ENCODE measurements around the gene PSORS1C1. TPM values are rescaled to one million over a fixed set of nuclear protein-coding genes. Genes with fewer than 3 reads are reported as not detected.
A peak's percentile ranks its signal among the peaks of the same experiment; 100 is the strongest.

The PSORS1C1 gene
- total RNA-seq, 1 donor from 2014 or later: not detected

DNA sequence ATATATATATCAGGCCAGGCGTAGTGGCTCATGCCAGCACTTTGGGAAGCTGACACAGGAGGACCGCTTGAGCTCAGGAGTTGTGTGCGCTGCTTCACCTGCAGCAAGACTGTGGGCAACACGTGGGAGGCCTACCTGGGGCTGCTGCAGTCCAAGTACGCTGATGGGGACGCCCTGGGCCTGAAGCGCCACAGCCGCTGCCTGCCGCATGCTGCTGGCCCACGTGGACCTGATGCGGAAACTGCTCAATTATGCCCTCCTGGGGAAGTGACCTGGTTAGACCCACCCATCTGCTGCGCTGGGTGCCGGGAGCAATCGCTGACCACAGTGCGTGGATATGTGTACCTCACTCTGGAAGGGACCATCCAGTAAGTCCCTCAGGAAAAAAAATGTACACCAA is 26.0 kb downstream of the PSORS1C1 start:
- no peak overlapping the region for H3K4me3 Mint-ChIP-seq (ENCODE audit: low read depth)
- no peak overlapping the region for H3K27ac Mint-ChIP-seq
- intact Hi-C loops (cut with micrococcal nuclease): no loop called here
- H3K36me3 Mint-ChIP-seq (ENCODE audit: low read depth): peaks cover 9% of the 10 kb centered on the region
- H3K27me3 Mint-ChIP-seq (ENCODE audit: low read depth): peaks cover 2% of the 10 kb centered on the region
- no peaks in the 10 kb centered on the region for H3K9me3 Mint-ChIP-seq
- peaks cover 3% of the 10 kb centered on the region for H3K4me1 Mint-ChIP-seq (ENCODE audit: low read depth)
- DNase-seq (ENCODE audit: low spot score): no peak

GRCh38 chr6:31142361-31142761 is 27.8 kb downstream of the PSORS1C1 start:
- DNase-seq (ENCODE audit: low spot score): no peak
- intact Hi-C loops (cut with micrococcal nuclease): no loop called here
- no peak overlapping the region for H3K4me3 Mint-ChIP-seq (ENCODE audit: low read depth)
- H3K36me3 Mint-ChIP-seq (ENCODE audit: low read depth): peaks cover 12% of the 10 kb centered on the region
- H3K4me1 Mint-ChIP-seq (ENCODE audit: low read depth): peaks cover 3% of the 10 kb centered on the region
- no peaks in the 10 kb centered on the region for H3K9me3 Mint-ChIP-seq
- peaks cover 2% of the 10 kb centered on the region for H3K27me3 Mint-ChIP-seq (ENCODE audit: low read depth)
- H3K27ac Mint-ChIP-seq: no peak overlapping the region

GRCh38 chr6:31143148-31143547 is 28.5 kb downstream of the PSORS1C1 start:
- no peaks in the 10 kb centered on the region for H3K9me3 Mint-ChIP-seq

GRCh38 chr6:31144296-31144969 is 29.8 kb downstream of the PSORS1C1 start:
- intact Hi-C loops (cut with micrococcal nuclease): no loop called here
- Mint-ChIP-seq H3K9me3 (no peaks in the 10 kb centered on the region), H3K4me3 (ENCODE audit: low read depth) (no peak overlapping the region), H3K27ac (no peak overlapping the region), H3K27me3 (ENCODE audit: low read depth) (no peaks in the 10 kb centered on the region), H3K4me1 (ENCODE audit: low read depth) (no peaks in the 10 kb centered on the region), H3K36me3 (ENCODE audit: low read depth) (peaks cover 12% of the 10 kb centered on the region)
- no peak for DNase-seq (ENCODE audit: low spot score)

More at GRCh38 chr6:31143148-31143547, 28.5 kb downstream of the PSORS1C1 start:
- intact Hi-C loops (cut with micrococcal nuclease): no loop called here
- Mint-ChIP-seq H3K4me3 (ENCODE audit: low read depth) (no peak overlapping the region), H3K4me1 (ENCODE audit: low read depth) (no peaks in the 10 kb centered on the region), H3K27me3 (ENCODE audit: low read depth) (no peaks in the 10 kb centered on the region), H3K36me3 (ENCODE audit: low read depth) (peaks cover 12% of the 10 kb centered on the region), H3K27ac (no peak overlapping the region)
- DNase-seq (ENCODE audit: low spot score): no peak

DNA sequence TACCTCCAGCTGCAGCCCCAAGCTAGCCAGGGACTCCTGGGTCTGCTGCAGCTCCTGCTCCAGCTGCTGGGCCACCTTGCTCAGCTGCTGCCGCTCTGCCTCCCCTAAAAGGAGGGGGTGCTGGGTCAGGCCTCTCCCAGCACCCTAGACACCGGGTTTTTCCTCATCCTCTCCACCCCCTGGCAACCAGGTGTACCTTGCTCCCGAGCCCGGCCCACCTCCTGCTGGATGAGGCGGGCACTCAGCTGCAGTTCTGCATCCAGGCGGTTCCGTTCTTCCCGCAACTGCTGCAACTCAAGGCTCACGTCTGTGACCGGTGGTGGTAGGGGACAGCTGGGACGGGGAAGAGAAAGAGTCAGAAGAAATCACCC is 30.4 kb downstream of the PSORS1C1 start:
- Mint-ChIP-seq H3K27ac (no peak overlapping the region), H3K4me1 (ENCODE audit: low read depth) (no peaks in the 10 kb centered on the region), H3K9me3 (no peaks in the 10 kb centered on the region), H3K36me3 (ENCODE audit: low read depth) (peaks cover 15% of the 10 kb centered on the region), H3K4me3 (ENCODE audit: low read depth) (no peak overlapping the region), H3K27me3 (ENCODE audit: low read depth) (no peaks in the 10 kb centered on the region)
- no peak for DNase-seq (ENCODE audit: low spot score)
- intact Hi-C loops (cut with micrococcal nuclease): no loop called here

GRCh38 chr6:31145386-31145785 is 30.8 kb downstream of the PSORS1C1 start:
- intact Hi-C loops (cut with micrococcal nuclease): no loop called here
- no peak overlapping the region for H3K4me3 Mint-ChIP-seq (ENCODE audit: low read depth)
- no peaks in the 10 kb centered on the region for H3K4me1 Mint-ChIP-seq (ENCODE audit: low read depth)
- no peaks in the 10 kb centered on the region for H3K27me3 Mint-ChIP-seq (ENCODE audit: low read depth)
- no peaks in the 10 kb centered on the region for H3K9me3 Mint-ChIP-seq
- DNase-seq (ENCODE audit: low spot score): no peak
- H3K27ac Mint-ChIP-seq: no peak overlapping the region
- H3K36me3 Mint-ChIP-seq (ENCODE audit: low read depth): peaks cover 17% of the 10 kb centered on the region

DNA sequence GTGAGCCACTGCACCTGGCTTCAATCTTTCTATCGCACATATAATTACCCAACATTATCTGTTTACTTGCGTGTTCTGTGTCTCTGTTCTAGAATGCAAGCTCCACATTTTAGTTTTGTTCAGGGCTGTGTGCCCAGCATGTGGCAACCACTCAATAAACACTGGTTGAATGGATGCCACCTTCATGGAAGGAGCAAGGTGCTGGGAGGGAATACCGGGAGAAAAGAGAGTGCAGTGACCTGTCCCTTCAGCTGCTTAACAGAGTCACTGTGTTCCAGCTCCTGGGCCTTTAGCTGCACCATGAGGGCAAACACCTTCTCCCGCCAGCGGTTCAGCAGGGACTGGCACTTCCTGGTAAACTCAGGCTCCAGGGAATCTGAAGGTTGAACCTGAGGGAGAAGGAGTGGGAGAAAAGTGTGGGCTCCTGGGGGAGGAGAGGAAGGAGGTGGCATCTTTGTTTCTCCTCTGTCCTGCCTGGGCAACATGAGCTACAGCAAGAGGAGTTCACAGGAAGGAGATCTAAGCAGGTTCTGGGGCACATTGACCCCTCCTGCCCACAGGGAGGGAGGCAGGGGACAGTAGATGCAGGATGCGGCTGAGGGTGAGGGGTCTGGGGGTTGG is 35.3 kb downstream of the PSORS1C1 start:
- no peaks in the 10 kb centered on the region for H3K4me1 Mint-ChIP-seq (ENCODE audit: low read depth)
- no peak overlapping the region for H3K4me3 Mint-ChIP-seq (ENCODE audit: low read depth)
- no peaks in the 10 kb centered on the region for H3K9me3 Mint-ChIP-seq
- H3K27ac Mint-ChIP-seq: no peak overlapping the region
- no peak for DNase-seq (ENCODE audit: low spot score)
- peaks cover 26% of the 10 kb centered on the region for H3K36me3 Mint-ChIP-seq (ENCODE audit: low read depth)
- intact Hi-C loops (cut with micrococcal nuclease): no loop called here
- H3K27me3 Mint-ChIP-seq (ENCODE audit: low read depth): no peaks in the 10 kb centered on the region

GRCh38 chr6:31152781-31153180 is 38.2 kb downstream of the PSORS1C1 start:
- no peak overlapping the region for H3K27ac Mint-ChIP-seq
- H3K9me3 Mint-ChIP-seq: no peaks in the 10 kb centered on the region
- H3K4me3 Mint-ChIP-seq (ENCODE audit: low read depth): no peak overlapping the region
- DNase-seq (ENCODE audit: low spot score): no peak
- H3K27me3 Mint-ChIP-seq (ENCODE audit: low read depth): no peaks in the 10 kb centered on the region
- peaks cover 32% of the 10 kb centered on the region for H3K36me3 Mint-ChIP-seq (ENCODE audit: low read depth)
- peaks cover 14% of the 10 kb centered on the region for H3K4me1 Mint-ChIP-seq (ENCODE audit: low read depth)
- intact Hi-C loops (cut with micrococcal nuclease): no loop called here

DNA sequence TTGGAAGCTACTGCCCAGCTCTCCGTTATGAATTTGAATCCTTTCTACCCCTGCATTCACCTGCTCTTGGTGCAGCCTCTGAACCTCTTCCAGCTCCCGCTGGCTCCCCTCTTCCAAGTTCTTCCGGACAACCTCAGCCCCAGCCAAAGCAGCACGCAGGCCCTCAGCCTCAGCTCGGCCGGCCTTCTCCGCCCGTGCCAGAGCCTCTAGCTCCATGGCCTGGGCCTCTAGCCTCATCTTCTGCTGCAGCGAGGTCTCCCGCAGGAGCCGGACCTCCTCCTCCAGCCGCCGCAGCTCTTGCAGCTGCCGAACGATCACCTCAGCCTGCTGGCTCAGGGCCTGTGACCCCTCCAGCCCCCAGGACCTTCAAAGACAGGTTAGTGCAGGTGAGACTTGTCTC is 39.8 kb downstream of the PSORS1C1 start:
- Mint-ChIP-seq H3K27me3 (ENCODE audit: low read depth) (no peaks in the 10 kb centered on the region), H3K4me3 (ENCODE audit: low read depth) (no peak overlapping the region), H3K9me3 (no peaks in the 10 kb centered on the region), H3K27ac (no peak overlapping the region), H3K4me1 (ENCODE audit: low read depth) (peaks cover 14% of the 10 kb centered on the region), H3K36me3 (ENCODE audit: low read depth) (peaks cover 46% of the 10 kb centered on the region)
- no peak for DNase-seq (ENCODE audit: low spot score)
- intact Hi-C loops (cut with micrococcal nuclease): no loop called here

- H3K27me3 Mint-ChIP-seq (ENCODE audit: low read depth): no peaks in the 10 kb centered on the region
- H3K4me1 Mint-ChIP-seq (ENCODE audit: low read depth): peaks cover 24% of the 10 kb centered on the region
- DNase-seq (ENCODE audit: low spot score): no peak
- H3K36me3 Mint-ChIP-seq (ENCODE audit: low read depth): peaks cover 48% of the 10 kb centered on the region
- intact Hi-C loops (cut with micrococcal nuclease): no loop called here
- H3K27ac Mint-ChIP-seq: no peak overlapping the region
- no peaks in the 10 kb centered on the region for H3K9me3 Mint-ChIP-seq
- peak overlapping the region; percentile 92 for H3K4me3 Mint-ChIP-seq (ENCODE audit: low read depth)
These were observed 42.0 kb downstream of the PSORS1C1 start for GRCh38 chr6:31156641-31157040.

DNA sequence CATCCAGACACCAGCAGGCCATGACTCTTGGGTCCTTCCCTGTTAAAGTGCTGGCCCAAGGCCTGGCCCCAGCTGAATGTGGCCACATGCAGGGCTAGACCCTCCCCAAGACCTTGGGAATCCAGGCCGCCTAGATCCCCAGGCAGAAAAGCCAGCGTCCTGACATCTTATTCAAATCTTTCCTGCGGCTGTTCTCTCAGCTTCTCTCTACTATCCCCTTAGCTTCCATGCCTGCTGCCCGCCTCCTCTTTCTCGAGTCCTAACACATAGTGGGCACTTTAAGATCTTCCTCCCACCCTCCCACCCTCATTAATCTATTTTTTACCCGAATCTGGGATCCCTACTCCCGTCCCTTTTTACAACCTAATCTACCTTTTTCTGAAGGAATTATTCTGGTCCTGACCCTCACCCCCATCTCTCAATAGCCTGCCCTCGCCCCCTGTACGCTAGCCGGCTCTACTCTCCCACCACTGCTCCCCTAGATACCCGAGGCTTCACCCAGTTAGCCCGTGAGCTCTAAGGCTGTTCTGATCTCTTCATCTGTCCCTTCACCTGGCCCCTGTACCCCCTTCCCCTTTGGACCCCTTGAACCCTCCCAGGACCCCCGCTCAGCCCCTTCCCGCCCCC is 43.0 kb downstream of the PSORS1C1 start, which contains the start of gene CCHCR1:
Gene CCHCR1 (minus strand): TSS at position 290 of the 627 bp plus-strand sequence. CDS start 202 bp downstream, at position 88.
- Mint-ChIP-seq H3K27ac (peak within 1 kb of the TSS; percentile 87), H3K36me3 (ENCODE audit: low read depth) (peaks cover 57% of the 10 kb centered on the region), H3K4me1 (ENCODE audit: low read depth) (peaks cover 28% of the 10 kb centered on the region), H3K27me3 (ENCODE audit: low read depth) (no peaks in the 10 kb centered on the region), H3K4me3 (ENCODE audit: low read depth) (peak within 1 kb of the TSS; percentile 92), H3K9me3 (no peaks in the 10 kb centered on the region)
- DNase-seq (ENCODE audit: low spot score): no peak
- intact Hi-C loops (cut with micrococcal nuclease): loop anchor here (1.0 to 2.0 kb wide), 3 partner anchors 21 to 115 kb away; partner anchors contain the start of gene HLA-C

GRCh38 chr6:31158140-31158862 is 43.7 kb downstream of the PSORS1C1 start, which contains the start of gene TCF19:
TCF19 (plus strand) TSS chr6:31158589; CDS start chr6:31159470, 881 bp downstream.
- Mint-ChIP-seq H3K4me3 (ENCODE audit: low read depth) (peak within 1 kb of the TSS; percentile 92), H3K36me3 (ENCODE audit: low read depth) (peaks cover 64% of the 10 kb centered on the region), H3K9me3 (no peaks in the 10 kb centered on the region), H3K27ac (peak within 1 kb of the TSS; percentile 87), H3K4me1 (ENCODE audit: low read depth) (peaks cover 32% of the 10 kb centered on the region), H3K27me3 (ENCODE audit: low read depth) (no peaks in the 10 kb centered on the region)
- DNase-seq (ENCODE audit: low spot score): peak; percentile 99
- intact Hi-C loops (cut with micrococcal nuclease): loop anchor here (1.0 to 2.0 kb wide), 3 partner anchors 22 to 114 kb away; partner anchors contain the start of gene HLA-C
